Epithelial cell of prostate (primary cell): Measurements from ENCODE around the gene YTHDC2.

Source experiments
- DNase-seq: peaks from one replicate; pipeline ENCODE4 v3.0.0-alpha.2; 2011; ENCODE audit warnings: low read depth, low spot score
- H3K27ac ChIP-seq: fragments of 450-650 bp; 2 replicates; pipeline ENCODE4 v1.5.1; 2017; ENCODE audit warnings: mild to moderate bottlenecking

The YTHDC2 gene

DNA sequence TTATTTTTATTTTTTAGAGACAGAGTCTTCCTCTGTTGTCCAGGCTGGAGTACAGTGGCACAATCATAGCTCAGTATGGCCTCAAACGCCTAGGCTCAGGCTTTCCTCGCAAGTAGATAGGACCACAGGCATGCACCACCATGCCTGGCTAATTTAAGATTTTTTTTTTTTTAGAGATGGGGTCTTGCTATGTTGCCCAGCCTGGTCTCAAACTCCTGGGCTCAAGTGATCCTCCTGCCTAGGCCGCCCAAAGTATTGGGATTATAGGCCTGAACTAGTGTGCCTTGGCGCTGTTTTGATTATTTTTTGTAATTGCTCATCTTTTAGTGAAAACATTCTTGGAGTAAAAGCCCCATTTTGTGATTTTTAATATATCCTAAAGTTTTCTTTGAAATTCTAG is 5.4 kb downstream of the YTHDC2 start:
- DNase-seq = no peak
- no peak overlapping the region for H3K27ac ChIP-seq

- no peak for DNase-seq
Measured at GRCh38 chr5:113519412-113519811, 5.9 kb downstream of the YTHDC2 start.

DNA sequence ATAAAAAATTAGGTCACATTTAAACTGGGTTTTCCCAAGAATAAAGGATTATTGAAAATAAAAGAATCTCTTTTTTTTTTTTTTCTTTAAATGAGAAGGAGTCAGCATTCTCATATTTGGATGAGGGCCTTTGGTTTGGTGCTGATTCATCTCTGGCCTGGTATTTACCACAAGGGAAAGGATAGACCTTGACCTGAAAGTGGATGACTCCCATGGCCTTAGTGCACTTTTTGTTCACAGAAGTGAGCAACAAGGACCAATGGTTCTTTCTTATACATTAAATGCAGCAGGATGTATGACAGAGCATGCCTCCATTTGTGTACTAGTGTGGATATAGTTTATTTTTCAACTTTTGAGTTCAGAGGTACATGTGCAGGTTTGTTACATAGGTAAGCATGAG is 6.9 kb downstream of the YTHDC2 start:
- no peak for DNase-seq

More at GRCh38 chr5:113519412-113519811, 5.9 kb downstream of the YTHDC2 start:
- no peak overlapping the region for H3K27ac ChIP-seq

DNA sequence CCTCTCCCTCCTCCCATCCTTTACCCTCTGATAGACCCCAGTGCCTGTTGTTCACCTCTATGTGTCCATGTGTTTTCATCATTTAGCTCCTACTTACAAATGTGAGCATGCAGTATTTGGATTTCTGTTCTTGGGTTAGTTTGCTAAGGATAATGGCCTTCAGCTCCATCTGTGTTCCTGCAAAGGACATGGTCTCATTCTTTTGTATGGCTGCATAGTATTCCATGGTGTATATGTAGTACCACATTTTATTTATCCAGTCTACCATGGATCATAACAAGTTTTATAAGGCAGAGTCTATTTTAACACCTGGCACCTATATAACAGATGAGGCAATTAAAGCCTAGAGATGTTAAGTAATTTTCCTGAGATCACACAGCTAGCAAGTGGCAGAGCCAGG is 7.4 kb downstream of the YTHDC2 start:
- H3K27ac ChIP-seq = no peak overlapping the region
- DNase-seq = no peak

More for the DNA sequence above, 6.9 kb downstream of the YTHDC2 start:
- no peak overlapping the region for H3K27ac ChIP-seq

GRCh38 chr5:113523168-113523567 is 9.7 kb downstream of the YTHDC2 start:
- no peak for DNase-seq
- no peak overlapping the region for H3K27ac ChIP-seq

- H3K27ac ChIP-seq = no peak overlapping the region
- DNase-seq = no peak
Measured at GRCh38 chr5:113524927-113525326, 11.4 kb downstream of the YTHDC2 start.

DNA sequence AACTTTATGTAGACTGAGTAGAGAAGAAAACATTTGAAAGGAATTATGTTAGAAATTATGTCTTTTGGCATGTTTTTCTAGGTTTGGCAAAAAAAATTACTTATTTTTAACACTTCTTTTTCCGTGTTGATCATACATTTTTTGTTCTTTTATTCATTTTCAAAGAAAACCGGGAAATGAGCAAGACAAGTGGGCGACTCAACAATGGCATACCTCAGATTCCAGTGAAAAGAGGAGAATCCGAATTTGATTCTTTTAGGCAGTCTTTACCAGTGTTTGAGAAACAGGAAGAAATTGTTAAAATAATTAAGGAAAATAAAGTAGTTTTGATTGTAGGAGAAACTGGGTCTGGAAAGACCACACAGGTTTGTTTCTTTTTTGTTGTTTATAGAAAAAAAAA is 12.9 kb downstream of the YTHDC2 start:
- no peak for DNase-seq
- no peak overlapping the region for H3K27ac ChIP-seq

- H3K27ac ChIP-seq = no peak overlapping the region
- no peak for DNase-seq
Measured at GRCh38 chr5:113527746-113528145, 14.3 kb downstream of the YTHDC2 start.

GRCh38 chr5:113531481-113532159 is 18.1 kb downstream of the YTHDC2 start:
- no peak overlapping the region for H3K27ac ChIP-seq
- DNase-seq = no peak

DNA sequence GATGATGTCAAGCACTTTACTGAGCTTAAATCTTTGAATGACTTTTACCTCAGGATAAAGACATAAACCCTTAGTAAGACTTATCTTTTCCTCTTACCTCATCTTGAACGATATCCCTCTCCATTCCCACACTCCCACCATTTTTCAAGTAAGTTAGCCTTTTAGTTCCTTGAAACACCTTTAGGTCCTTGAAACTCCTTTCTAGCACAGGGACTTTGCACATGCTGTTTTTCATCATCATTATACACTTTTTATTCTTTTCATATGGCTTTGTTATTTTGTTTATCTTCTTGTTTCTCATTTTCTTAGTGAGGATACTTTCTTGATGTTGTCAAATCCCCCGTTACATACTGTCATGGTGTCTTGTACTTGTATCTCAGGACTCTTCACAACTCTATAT is 24.8 kb downstream of the YTHDC2 start:
- no peak overlapping the region for H3K27ac ChIP-seq
- no peak for DNase-seq

- H3K27ac ChIP-seq = peak overlapping the region; percentile 49
- DNase-seq = peak; percentile 18
Measured at GRCh38 chr5:113546703-113547183, 33.2 kb downstream of the YTHDC2 start.

- no peak overlapping the region for H3K27ac ChIP-seq
- DNase-seq = no peak
Measured at GRCh38 chr5:113548396-113548795, 34.9 kb downstream of the YTHDC2 start.

GRCh38 chr5:113552137-113552536 is 38.6 kb downstream of the YTHDC2 start:
- H3K27ac ChIP-seq = no peak overlapping the region
- no peak for DNase-seq

- no peak overlapping the region for H3K27ac ChIP-seq
- no peak for DNase-seq
Measured at GRCh38 chr5:113552620-113553019, 39.1 kb downstream of the YTHDC2 start.

DNA sequence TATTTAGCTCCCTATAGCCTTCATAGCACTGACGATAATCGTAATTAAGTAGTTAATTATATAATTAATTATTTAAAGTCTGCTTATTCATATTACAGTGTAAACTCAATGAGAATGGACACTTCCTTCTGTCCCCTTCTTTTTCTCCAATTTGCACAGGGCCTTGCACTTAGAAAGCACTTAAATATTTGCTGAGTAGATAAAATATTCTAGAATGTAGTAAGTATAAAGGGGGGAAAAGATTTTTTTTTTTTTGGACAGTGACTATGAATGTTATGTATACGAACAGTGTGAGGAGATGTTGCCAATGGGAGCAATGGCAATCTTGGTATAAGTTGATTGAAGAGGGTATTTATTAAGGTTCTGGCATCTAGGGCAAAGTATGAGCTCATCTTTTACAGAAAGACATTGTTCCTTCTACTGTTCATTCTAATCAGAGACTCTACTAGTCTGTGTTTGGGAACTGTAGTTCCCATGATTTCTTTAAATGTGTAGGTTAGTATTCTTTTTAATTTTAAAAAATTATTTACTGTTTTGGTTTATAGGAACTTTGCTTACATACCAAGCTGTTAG is 49.4 kb downstream of the YTHDC2 start:
- DNase-seq = no peak
- H3K27ac ChIP-seq = no peak overlapping the region

- H3K27ac ChIP-seq = no peak overlapping the region
- no peak for DNase-seq
Measured at GRCh38 chr5:113569396-113569795, 55.9 kb downstream of the YTHDC2 start.

GRCh38 chr5:113572716-113573115 is 59.2 kb downstream of the YTHDC2 start:
- H3K27ac ChIP-seq = no peak overlapping the region
- no peak for DNase-seq

DNA sequence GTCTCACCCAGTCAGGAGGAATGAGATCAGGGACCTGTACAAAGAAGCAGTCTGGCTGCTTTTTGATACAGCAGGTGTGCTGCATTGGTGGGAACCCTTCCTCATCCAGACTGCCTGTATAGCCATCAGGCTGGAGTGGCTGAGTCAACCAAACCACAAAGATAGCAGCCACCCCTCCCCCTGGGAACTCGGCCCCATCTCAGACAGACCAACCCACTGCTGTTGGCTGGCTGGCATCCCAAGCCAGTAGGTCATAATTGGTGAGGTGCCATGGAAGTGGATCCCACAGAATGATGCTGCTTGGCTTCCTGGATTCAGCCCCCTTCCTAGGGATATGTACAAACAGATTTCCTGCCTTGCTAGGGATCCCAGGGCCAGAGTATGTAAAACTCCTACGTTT is 60.9 kb downstream of the YTHDC2 start:
- DNase-seq = peak; percentile 45
- no peak overlapping the region for H3K27ac ChIP-seq

DNA sequence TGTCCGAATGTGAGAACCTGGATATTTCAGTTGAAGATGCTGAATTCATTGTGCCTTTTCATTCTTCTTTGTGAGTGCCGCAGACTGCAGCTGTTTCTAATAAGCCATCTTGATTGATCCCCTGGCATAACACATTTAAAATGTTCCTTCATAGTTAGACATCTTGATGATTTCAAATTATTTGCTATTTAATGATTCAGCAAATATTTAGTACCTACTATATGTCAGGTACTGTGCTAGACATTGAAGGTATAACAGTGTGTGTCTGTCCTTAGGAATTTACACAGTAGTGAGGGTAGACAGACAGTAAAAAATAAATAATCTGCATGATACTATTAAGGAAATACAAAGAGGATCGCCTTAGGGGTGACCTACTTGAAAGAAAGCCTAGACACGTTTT is 61.6 kb downstream of the YTHDC2 start:
- no peak for DNase-seq
- H3K27ac ChIP-seq = no peak overlapping the region

DNA sequence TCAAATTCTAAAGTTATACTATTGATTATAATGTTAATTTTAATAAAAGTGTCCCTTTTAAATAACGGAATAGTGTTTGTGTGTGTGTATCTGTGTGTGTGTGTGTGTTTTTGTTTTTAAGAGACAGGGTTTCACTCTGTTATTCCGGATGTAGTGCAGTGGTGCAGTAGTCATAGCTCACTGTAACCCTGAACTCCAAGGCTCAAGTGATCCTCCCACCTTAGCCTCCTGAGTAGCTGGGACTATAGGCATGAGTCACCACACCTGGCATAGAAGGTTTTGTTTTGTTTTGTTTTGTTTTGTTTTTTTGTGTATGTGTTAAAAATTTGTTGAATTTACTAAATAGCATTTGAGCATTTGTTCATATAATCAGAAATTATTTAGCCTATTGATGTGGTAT is 64.6 kb downstream of the YTHDC2 start:
- no peak overlapping the region for H3K27ac ChIP-seq
- no peak for DNase-seq

- no peak overlapping the region for H3K27ac ChIP-seq
- no peak for DNase-seq
Measured at GRCh38 chr5:113581388-113581787, 67.9 kb downstream of the YTHDC2 start.

DNA sequence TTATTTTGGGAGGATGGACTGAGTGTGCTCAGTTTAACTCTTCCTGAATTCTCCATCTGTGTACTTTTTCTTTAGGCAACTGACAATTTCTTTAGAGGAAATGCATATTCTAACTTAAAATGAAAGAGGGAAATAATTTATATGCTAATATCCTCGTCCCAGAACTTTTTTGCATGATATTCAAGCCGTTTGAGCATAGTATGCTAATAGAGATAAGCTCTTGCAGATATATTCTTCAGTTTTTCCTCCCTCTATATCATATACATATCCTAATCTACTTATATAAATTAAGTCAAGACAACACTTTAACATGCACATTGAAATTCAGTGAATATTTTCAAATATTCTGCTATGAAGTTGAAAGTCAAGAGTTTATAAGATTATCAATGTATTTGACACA is 84.7 kb downstream of the YTHDC2 start:
- DNase-seq = no peak
- no peak overlapping the region for H3K27ac ChIP-seq
